ENCODE measurements around the gene ATP13A4.

ATP13A4 gene

GRCh38 chr3:193378706-193379105, 176.0 kb downstream of the ATP13A4 start, which contains the start of gene ATP13A5:
Gene ATP13A5, minus strand, starts transcription at chr3:193378753. Its CDS starts 28 bp downstream, at chr3:193378725.
- no peaks in the 10 kb centered on the region for H3K4me1 ChIP-seq (ENCODE audit: control insufficient read depth in 1 of 2, insufficient read depth in 2 of 2, low read length in 2 of 2)
- no peaks in the 10 kb centered on the region for H3K9me3 ChIP-seq (ENCODE audit: control insufficient read depth in 1 of 2, low read length in 2 of 2)
- H3K9ac ChIP-seq (ENCODE audit: low read depth in 1 of 2, low read length in 2 of 2): no peak within 1 kb of the TSS

GRCh38 chr3:193377591-193377990, 177.1 kb downstream of the ATP13A4 start:
- Histone ChIP-seq H3K36me3 (ENCODE audit: control insufficient read depth in 1 of 2, insufficient read depth in 2 of 2, low read length in 2 of 2) (no peaks in the 10 kb centered on the region), H3K27ac (ENCODE audit: low read depth, low read length) (no peak overlapping the region), H3K4me1 (ENCODE audit: control insufficient read depth in 1 of 2, insufficient read depth in 2 of 2, low read length in 2 of 2) (no peaks in the 10 kb centered on the region)

More at GRCh38 chr3:193378706-193379105, 176.0 kb downstream of the ATP13A4 start, which contains the start of gene ATP13A5:
- Histone ChIP-seq H3K27ac (ENCODE audit: low read depth, low read length) (no peak within 1 kb of the TSS), H3K36me3 (ENCODE audit: control insufficient read depth in 1 of 2, insufficient read depth in 2 of 2, low read length in 2 of 2) (no peaks in the 10 kb centered on the region), H3K4me3 (ENCODE audit: low read depth in 1 of 2, low read length in 2 of 2) (no peak within 1 kb of the TSS), H3K27me3 (ENCODE audit: control insufficient read depth in 1 of 2, insufficient read depth in 2 of 2, low read length in 2 of 2) (peaks cover 0 to 3% of the 10 kb centered on the region in 2 donors)

DNA sequence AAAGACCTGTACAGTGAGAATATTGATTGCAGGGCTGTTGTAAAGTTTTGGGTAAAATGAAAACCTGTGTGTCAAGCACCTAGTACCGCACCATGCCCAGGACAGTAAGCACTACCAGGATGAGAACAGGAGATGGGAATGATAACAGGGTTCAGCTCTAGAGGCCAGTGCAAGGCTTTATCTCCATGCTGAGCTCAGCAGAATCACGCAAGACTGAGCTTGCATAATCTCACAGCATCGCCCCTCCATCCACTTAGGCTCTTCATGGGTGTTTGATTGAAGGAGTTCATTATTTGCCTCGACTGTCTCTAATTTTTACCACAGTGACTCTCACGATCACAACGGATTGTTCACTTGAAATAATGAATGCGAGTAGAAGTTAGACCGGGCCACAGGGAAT, 179.1 kb downstream of the ATP13A4 start:
- no peaks in the 10 kb centered on the region for H3K9me3 ChIP-seq (ENCODE audit: control insufficient read depth in 1 of 2, low read length in 2 of 2)
- no peak overlapping the region for H3K9ac ChIP-seq (ENCODE audit: low read depth in 1 of 2, low read length in 2 of 2)
- no peak overlapping the region for H3K27ac ChIP-seq (ENCODE audit: low read depth, low read length)
- H3K4me3 ChIP-seq (ENCODE audit: low read depth in 1 of 2, low read length in 2 of 2): no peak overlapping the region
- no peaks in the 10 kb centered on the region for H3K27me3 ChIP-seq (ENCODE audit: control insufficient read depth in 1 of 2, insufficient read depth in 2 of 2, low read length in 2 of 2)
- H3K4me1 ChIP-seq (ENCODE audit: control insufficient read depth in 1 of 2, insufficient read depth in 2 of 2, low read length in 2 of 2): no peaks in the 10 kb centered on the region
- H3K36me3 ChIP-seq (ENCODE audit: control insufficient read depth in 1 of 2, insufficient read depth in 2 of 2, low read length in 2 of 2): no peaks in the 10 kb centered on the region

More at GRCh38 chr3:193377591-193377990, 177.1 kb downstream of the ATP13A4 start:
- no peaks in the 10 kb centered on the region for H3K9me3 ChIP-seq (ENCODE audit: control insufficient read depth in 1 of 2, low read length in 2 of 2)
- no peak overlapping the region for H3K4me3 ChIP-seq (ENCODE audit: low read depth in 1 of 2, low read length in 2 of 2)
- H3K9ac ChIP-seq (ENCODE audit: low read depth in 1 of 2, low read length in 2 of 2): no peak overlapping the region
- no peaks in the 10 kb centered on the region for H3K27me3 ChIP-seq (ENCODE audit: control insufficient read depth in 1 of 2, insufficient read depth in 2 of 2, low read length in 2 of 2)

DNA sequence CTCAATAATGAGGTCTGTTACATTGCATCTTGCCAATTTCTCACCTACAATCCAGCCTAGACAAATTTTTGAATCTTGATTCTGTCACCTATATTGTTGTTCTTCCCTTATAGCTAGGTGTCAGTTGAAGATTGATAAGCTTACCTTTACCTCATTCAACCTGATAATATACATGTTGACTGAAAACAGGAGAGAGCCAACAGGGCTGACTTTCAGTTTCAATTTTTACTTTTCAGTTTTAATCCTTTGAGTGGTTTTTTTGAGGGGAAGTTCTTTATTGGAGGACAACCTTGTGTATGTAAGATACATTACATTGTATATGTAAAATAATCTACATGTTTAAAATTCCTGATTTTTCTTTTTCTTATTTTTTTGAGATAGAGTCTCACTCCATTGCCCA, 181.9 kb downstream of the ATP13A4 start:
- Histone ChIP-seq H3K27me3 (ENCODE audit: control insufficient read depth in 1 of 2, insufficient read depth in 2 of 2, low read length in 2 of 2) (no peaks in the 10 kb centered on the region), H3K27ac (ENCODE audit: low read depth, low read length) (no peak overlapping the region), H3K4me1 (ENCODE audit: control insufficient read depth in 1 of 2, insufficient read depth in 2 of 2, low read length in 2 of 2) (no peaks in the 10 kb centered on the region), H3K4me3 (ENCODE audit: low read depth in 1 of 2, low read length in 2 of 2) (no peak overlapping the region), H3K9me3 (ENCODE audit: control insufficient read depth in 1 of 2, low read length in 2 of 2) (no peaks in the 10 kb centered on the region), H3K9ac (ENCODE audit: low read depth in 1 of 2, low read length in 2 of 2) (no peak overlapping the region), H3K36me3 (ENCODE audit: control insufficient read depth in 1 of 2, insufficient read depth in 2 of 2, low read length in 2 of 2) (no peaks in the 10 kb centered on the region)

GRCh38 chr3:193367868-193368267, 186.8 kb downstream of the ATP13A4 start:
- no peak overlapping the region for H3K9ac ChIP-seq (ENCODE audit: low read depth in 1 of 2, low read length in 2 of 2)

GRCh38 chr3:193357291-193357690, 197.4 kb downstream of the ATP13A4 start:
- H3K9ac ChIP-seq (ENCODE audit: low read depth in 1 of 2, low read length in 2 of 2): no peak overlapping the region
- H3K27me3 ChIP-seq (ENCODE audit: control insufficient read depth in 1 of 2, insufficient read depth in 2 of 2, low read length in 2 of 2): no peaks in the 10 kb centered on the region
- H3K9me3 ChIP-seq (ENCODE audit: control insufficient read depth in 1 of 2, low read length in 2 of 2): no peaks in the 10 kb centered on the region
- no peaks in the 10 kb centered on the region for H3K36me3 ChIP-seq (ENCODE audit: control insufficient read depth in 1 of 2, insufficient read depth in 2 of 2, low read length in 2 of 2)
- H3K4me3 ChIP-seq (ENCODE audit: low read depth in 1 of 2, low read length in 2 of 2): no peak overlapping the region
- H3K27ac ChIP-seq (ENCODE audit: low read depth, low read length): no peak overlapping the region
- no peaks in the 10 kb centered on the region for H3K4me1 ChIP-seq (ENCODE audit: control insufficient read depth in 1 of 2, insufficient read depth in 2 of 2, low read length in 2 of 2)

More at GRCh38 chr3:193367868-193368267, 186.8 kb downstream of the ATP13A4 start:
- no peak overlapping the region for H3K4me3 ChIP-seq (ENCODE audit: low read depth in 1 of 2, low read length in 2 of 2)
- H3K9me3 ChIP-seq (ENCODE audit: control insufficient read depth in 1 of 2, low read length in 2 of 2): no peaks in the 10 kb centered on the region
- no peak overlapping the region for H3K27ac ChIP-seq (ENCODE audit: low read depth, low read length)
- H3K27me3 ChIP-seq (ENCODE audit: control insufficient read depth in 1 of 2, insufficient read depth in 2 of 2, low read length in 2 of 2): no peaks in the 10 kb centered on the region
- H3K36me3 ChIP-seq (ENCODE audit: control insufficient read depth in 1 of 2, insufficient read depth in 2 of 2, low read length in 2 of 2): no peaks in the 10 kb centered on the region
- H3K4me1 ChIP-seq (ENCODE audit: control insufficient read depth in 1 of 2, insufficient read depth in 2 of 2, low read length in 2 of 2): no peaks in the 10 kb centered on the region

DNA sequence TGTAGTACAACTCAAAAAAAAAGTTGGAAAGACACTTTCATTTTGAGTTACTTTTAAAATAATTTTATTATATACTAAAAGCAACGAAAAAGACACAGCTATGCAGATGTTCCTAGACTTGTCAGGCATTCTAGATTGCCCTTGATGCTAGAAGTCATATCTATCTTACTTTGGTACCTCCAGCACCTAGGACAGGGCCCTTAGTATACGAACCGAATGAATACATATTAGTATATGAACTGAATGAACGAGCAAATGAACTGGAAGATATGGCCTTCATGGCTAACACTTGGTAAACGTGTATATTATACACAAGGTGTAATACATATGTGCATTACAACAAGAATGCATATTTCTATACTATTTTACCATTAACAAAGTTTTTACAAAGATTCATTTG, 200.3 kb downstream of the ATP13A4 start:
- Histone ChIP-seq H3K4me3 (ENCODE audit: low read depth in 1 of 2, low read length in 2 of 2) (no peak overlapping the region), H3K27me3 (ENCODE audit: control insufficient read depth in 1 of 2, insufficient read depth in 2 of 2, low read length in 2 of 2) (no peaks in the 10 kb centered on the region), H3K9ac (ENCODE audit: low read depth in 1 of 2, low read length in 2 of 2) (no peak overlapping the region)

More for the DNA sequence above, 200.3 kb downstream of the ATP13A4 start:
- Histone ChIP-seq H3K9me3 (ENCODE audit: control insufficient read depth in 1 of 2, low read length in 2 of 2) (no peaks in the 10 kb centered on the region), H3K27ac (ENCODE audit: low read depth, low read length) (no peak overlapping the region), H3K4me1 (ENCODE audit: control insufficient read depth in 1 of 2, insufficient read depth in 2 of 2, low read length in 2 of 2) (no peaks in the 10 kb centered on the region), H3K36me3 (ENCODE audit: control insufficient read depth in 1 of 2, insufficient read depth in 2 of 2, low read length in 2 of 2) (no peaks in the 10 kb centered on the region)
